K562 (cell line): ENCODE data around the gene OR10A3. TPM values are rescaled to one million over a fixed set of nuclear protein-coding genes. Genes with fewer than 3 reads are reported as not detected.

Experiments used
- ATF4 ChIP-seq: fragments of 450-650 bp; formaldehyde crosslinking; IDR thresholded peaks from 2 replicates; pipeline ENCODE4 v1.4.0; 2022; ENCODE audit warnings: mild to moderate bottlenecking, moderate library complexity
- CEBPZ ChIP-seq: fragments of 150-350 bp; IDR thresholded peaks from 2 replicates; pipeline ENCODE4 v1.6.1; 2014; ENCODE audit warnings: low read depth, mild to moderate bottlenecking, low read length, borderline replicate concordance
- CREB5 ChIP-seq: fragments of 250-450 bp; sonication (Bioruptor Pico); IDR thresholded peaks from 2 replicates; pipeline ENCODE4 v1.5.0; 2020; ENCODE audit warnings: mild to moderate bottlenecking
- GTF2E2 ChIP-seq: fragments of 200-800 bp; sonication (Bioruptor generic); IDR thresholded peaks from 2 replicates; pipeline ENCODE4 v1.6.1; 2016; ENCODE audit warnings: missing genetic modification characterization, missing compliant biosample characterization
- PATZ1 ChIP-seq: fragments of 250-450 bp; sonication (Bioruptor Pico); IDR thresholded peaks from 2 replicates; pipeline ENCODE4 v1.5.0; 2020; ENCODE audit warnings: mild to moderate bottlenecking, borderline replicate concordance
- POLR2AphosphoS2 ChIP-seq: IDR thresholded peaks from 2 replicates; pipeline ENCODE4 v1.6.1; 2012; ENCODE audit warnings: low read length, improper control_type of control experiment
- RBM34 ChIP-seq: fragments of 200-400 bp; formaldehyde crosslinking; IDR thresholded peaks from 2 replicates; pipeline ENCODE4 v1.6.1; 2018; ENCODE audit warnings: low read length, borderline replicate concordance; ENCODE audit not compliant: insufficient read depth
- SETDB1 ChIP-seq: IDR thresholded peaks from one replicate; pipeline ENCODE4 v1.6.1; 2012; ENCODE audit warnings: low read length, control low read depth, inconsistent platforms
- SIRT6 ChIP-seq: IDR thresholded peaks from one replicate; pipeline ENCODE4 v1.6.1; 2012; ENCODE audit warnings: low read depth, mild to moderate bottlenecking, control low read depth, inconsistent platforms, low read length, moderate library complexity
- TSHZ1 ChIP-seq: fragments of 250-450 bp; sonication (Bioruptor Pico); IDR thresholded peaks from 2 replicates; pipeline ENCODE4 v1.4.0; 2020; ENCODE audit warnings: mild to moderate bottlenecking, moderate library complexity
- ZEB2 ChIP-seq: fragments of 450-650 bp; IDR thresholded peaks from 2 replicates; pipeline ENCODE4 v1.6.1; 2016
- ZNF143 ChIP-seq: sonication (generic); formaldehyde crosslinking; IDR thresholded peaks from 2 replicates; pipeline ENCODE4 v1.9.0; 2022; ENCODE audit warnings: mild to moderate bottlenecking, missing genetic modification reagents
- ZNF431 ChIP-seq: sonication (generic); formaldehyde crosslinking; IDR thresholded peaks from 2 replicates; pipeline ENCODE4 v1.8.0; 2022; ENCODE audit warnings: mild to moderate bottlenecking, missing genetic modification reagents
- ZNF512 ChIP-seq: IDR thresholded peaks from 2 replicates; pipeline ENCODE4 v1.6.1; 2016; ENCODE audit warnings: missing genetic modification characterization, missing compliant biosample characterization
- polyA plus RNA-seq, 8 experiments: library from polyadenylated mRNA; depleted of rRNA in 4 of 8; stranded (reverse) in 5 of 8; unstranded in 3 of 8; fragments of >200 nt; fragmentation: Nextera tagmentation in 2 of 8; fragmentation: Illumina TruSeq in 1 of 8; extraction: Ambion mirVana in 2 of 8; extraction: Trizol in 1 of 8; gene quantifications; 2 replicates each; pipeline versions ENCODE4 v1.2.1 to v1.2.3, GENCODE V29; 2011 to 2014; ENCODE audit warnings: inconsistent platforms in 1 of 8, missing spikeins in 1 of 8
- total RNA-seq, 7 experiments: library from RNA; depleted of rRNA in 6 of 7; stranded (reverse); fragments of >200 nt in 6 of 7; fragmentation: Illumina TruSeq in 2 of 7; extraction: Trizol in 2 of 7; gene quantifications; 2 replicates each; pipeline versions ENCODE4 v1.2.1 to v1.2.3, GENCODE V29; 2011 to 2021; ENCODE audit warnings: low replicate concordance in 1 of 7

Gene OR10A3
- total and polyA plus RNA-seq, 9 of the 15 experiments (the other 6 are each of a cell fraction or from before 2014, with no cell fraction given): not detected

- TF ChIP-seq PATZ1 (CRISPR knock-in tag): no peak
- no peak for TF ChIP-seq SIRT6
- no peak for TF ChIP-seq ZNF512 (tag)
- TF ChIP-seq RBM34: no peak
- TF ChIP-seq GTF2E2: no peak
- no peak for TF ChIP-seq SETDB1
- no peak for TF ChIP-seq CREB5 (CRISPR knock-in tag)
- no peak for TF ChIP-seq TSHZ1 (CRISPR knock-in tag)
- peak; percentile 94 for TF ChIP-seq ATF4 (CRISPR knock-in tag)
- no peak for TF ChIP-seq ZEB2
- no peak for TF ChIP-seq CEBPZ
- TF ChIP-seq ZNF431 (CRISPR knock-in tag): no peak
- TF ChIP-seq ZNF143 (CRISPR knock-in tag): no peak
- no peak for TF ChIP-seq POLR2AphosphoS2
Observed at GRCh38 chr11:7977232-7977917, 35.9 kb upstream of the OR10A3 start (continued).
